Kidney (tissue), 14 donors: Measurements from ENCODE around the gene TSNAXIP1. TPM values are rescaled to one million over a fixed set of nuclear protein-coding genes. Genes with fewer than 3 reads are reported as not detected.

Source experiments
- DNase-seq, 5 donors: peaks; one replicate each; pipeline ENCODE4 v3.0.0-alpha.2; 2013 to 2020
- FAIRE-seq: peaks from 2 replicates; lab custom pipeline; 2012; peaks lifted over from hg19 to GRCh38; lab: Jason Lieb, UNC
- H3K27ac ChIP-seq, 2 donors: one replicate each; pipeline ENCODE4 v1.7.0; 2013; ENCODE audit warnings: low read depth in 2 of 2, low read length in 2 of 2, inconsistent platforms in 1 of 2
- H3K27me3 ChIP-seq: one replicate; pipeline ENCODE4 v1.7.1; 2013; ENCODE audit warnings: low read length, inconsistent platforms; ENCODE audit not compliant: control insufficient read depth, insufficient read depth
- H3K36me3 ChIP-seq, 3 donors: one replicate each; pipeline versions ENCODE4 v1.7.0 to v1.7.1; 2013; ENCODE audit warnings: low read length in 3 of 3, control low read depth in 1 of 3, inconsistent platforms in 1 of 3; ENCODE audit not compliant: insufficient read depth in 3 of 3, control insufficient read depth in 2 of 3
- H3K4me1 ChIP-seq, 3 donors: one replicate each; pipeline versions ENCODE4 v1.7.0 to v1.7.1; 2013; ENCODE audit warnings: low read length in 3 of 3, inconsistent platforms in 1 of 3, low read depth in 1 of 3; ENCODE audit not compliant: control insufficient read depth in 2 of 3, insufficient read depth in 2 of 3
- H3K4me3 ChIP-seq, 3 donors: one replicate each; pipeline versions ENCODE4 v1.7.0 to v1.8.1; 2013; ENCODE audit warnings: low read length in 3 of 3, control low read depth in 1 of 3, inconsistent platforms in 1 of 3
- H3K9ac ChIP-seq, 3 donors: one replicate each; pipeline versions ENCODE4 v1.7.0 to v1.7.1; 2013; ENCODE audit warnings: low read length in 3 of 3, control low read depth in 1 of 3, inconsistent platforms in 1 of 3
- H3K9me3 ChIP-seq, 3 donors: one replicate each; pipeline versions ENCODE4 v1.7.0 to v1.7.1; 2013; ENCODE audit warnings: low read length in 3 of 3, control low read depth in 1 of 3, inconsistent platforms in 1 of 3; ENCODE audit not compliant: control insufficient read depth in 2 of 3, insufficient read depth in 1 of 3
- CTCF ChIP-seq: IDR thresholded peaks from 3 replicates; pipeline ENCODE4 v1.5.1; 2012; ENCODE audit warnings: mild to moderate bottlenecking, moderate library complexity, borderline replicate concordance; ENCODE audit not compliant: insufficient read depth; ENCODE audit errors: extremely low read depth
- intact Hi-C: fragments of 100-400 bp; cut with DNase I; formaldehyde crosslinking; loops from one replicate; pipeline ENCODE4 v1.11.1; 2022
- polyA plus RNA-seq: library from polyadenylated mRNA; stranded (reverse); fragments of 350-450 nt; fragmentation: Illumina TruSeq; extraction: RNeasy Lipid Tissue Mini Kit (QIAGEN cat#74804); gene quantifications from one replicate; pipeline ENCODE4 v1.2.3, GENCODE V29; 2014; ENCODE audit warnings: low read depth, low replicate concordance; ENCODE audit not compliant: insufficient read depth
- total RNA-seq: library from RNA; stranded (reverse); fragmentation: NEBNext Ultra II Directional; extraction: Animal tissue kit (Norgen Biotek cat#: 25700); gene quantifications from one replicate; pipeline ENCODE4 v1.2.1, GENCODE V29; 2021
- donor health status: control.
- donor health status: control.
- donor health status: control.
- donor health status: control.
- donor health status: control.
- donor health status: DM: yes; HTN: yes; CAD: no.
- donor health status: Normal renal cell carcinoma (clear cell type).

The TSNAXIP1 gene
- total and polyA plus RNA-seq, 2 donors from 2014 or later, result 2.8 to 3.9 TPM

- peaks cover 0 to 9% (median 6%) of the 10 kb centered on the region in 3 donors for H3K36me3 ChIP-seq
- intact Hi-C loops, result no loop called here
- H3K27me3 ChIP-seq, result no peaks in the 10 kb centered on the region
- H3K9ac ChIP-seq, result no peak overlapping the region
- TF ChIP-seq CTCF, result no peak
- no peak overlapping the region for H3K4me3 ChIP-seq
- peak in 1 of 5 donors; percentile 15 for DNase-seq
- no peaks in the 10 kb centered on the region for H3K4me1 ChIP-seq
- no peak overlapping the region for H3K27ac ChIP-seq
- no peaks in the 10 kb centered on the region for H3K9me3 ChIP-seq
- no peak for FAIRE-seq
These were observed 46.3 kb upstream of the TSNAXIP1 start for GRCh38 chr16:67760206-67760955.

GRCh38 chr16:67760956-67761230 is 45.8 kb upstream of the TSNAXIP1 start:
- no peak for DNase-seq
- no peak for FAIRE-seq
- TF ChIP-seq CTCF, result no peak
- no peak overlapping the region for H3K9ac ChIP-seq
- H3K9me3 ChIP-seq, result no peaks in the 10 kb centered on the region
- H3K27me3 ChIP-seq, result no peaks in the 10 kb centered on the region
- H3K27ac ChIP-seq, result no peak overlapping the region
- H3K36me3 ChIP-seq, result peaks cover 0 to 9% (median 6%) of the 10 kb centered on the region in 3 donors
- H3K4me3 ChIP-seq, result no peak overlapping the region
- H3K4me1 ChIP-seq, result no peaks in the 10 kb centered on the region
- intact Hi-C loops, result no loop called here

GRCh38 chr16:67761924-67762323 is 44.8 kb upstream of the TSNAXIP1 start:
- intact Hi-C loops, result no loop called here
- Histone ChIP-seq H3K27ac (no peak overlapping the region), H3K9ac (no peak overlapping the region), H3K4me3 (no peak overlapping the region), H3K4me1 (peaks cover 0 to 3% (median 0%) of the 10 kb centered on the region in 3 donors), H3K9me3 (no peaks in the 10 kb centered on the region), H3K27me3 (no peaks in the 10 kb centered on the region), H3K36me3 (peaks cover 0 to 9% (median 6%) of the 10 kb centered on the region in 3 donors)
- DNase-seq (no peak), FAIRE-seq (no peak)
- TF ChIP-seq CTCF, result no peak
